ENCODE measurements around the gene ACTR3.

ACTR3 gene

GRCh38 chr2:113915082-113915819, 25.4 kb downstream of the ACTR3 start:
- Mint-ChIP-seq H3K4me3 (no peak overlapping the region), H3K27ac (no peak overlapping the region), H3K9me3 (peaks cover 8% of the 10 kb centered on the region), H3K27me3 (ENCODE audit: low read depth, poor library complexity) (no peaks in the 10 kb centered on the region), H3K36me3 (ENCODE audit: low read depth) (peaks cover 63% of the 10 kb centered on the region), H3K4me1 (no peaks in the 10 kb centered on the region)
- TF ChIP-seq CTCF (IDR thresholded peaks at IDR 0.05): no peak
- no peak for DNase-seq

- no peak for TF ChIP-seq CTCF (IDR thresholded peaks at IDR 0.05)
- Mint-ChIP-seq H3K4me1 (no peaks in the 10 kb centered on the region), H3K27me3 (ENCODE audit: low read depth, poor library complexity) (no peaks in the 10 kb centered on the region), H3K4me3 (no peak overlapping the region), H3K9me3 (no peaks in the 10 kb centered on the region), H3K36me3 (ENCODE audit: low read depth) (peaks cover 43% of the 10 kb centered on the region), H3K27ac (no peak overlapping the region)
- no peak for DNase-seq
These were observed 28.3 kb downstream of the ACTR3 start for GRCh38 chr2:113918229-113918628.

GRCh38 chr2:113920996-113921395, 31.1 kb downstream of the ACTR3 start:
- no peak for DNase-seq
- H3K36me3 Mint-ChIP-seq (ENCODE audit: low read depth): peaks cover 21% of the 10 kb centered on the region
- H3K9me3 Mint-ChIP-seq: no peaks in the 10 kb centered on the region
- H3K4me1 Mint-ChIP-seq: no peaks in the 10 kb centered on the region
- no peaks in the 10 kb centered on the region for H3K27me3 Mint-ChIP-seq (ENCODE audit: low read depth, poor library complexity)
- H3K27ac Mint-ChIP-seq: no peak overlapping the region
- H3K4me3 Mint-ChIP-seq: no peak overlapping the region
- TF ChIP-seq CTCF (IDR thresholded peaks at IDR 0.05): no peak

GRCh38 chr2:113922335-113922734, 32.4 kb downstream of the ACTR3 start:
- no peak overlapping the region for H3K27ac Mint-ChIP-seq
- H3K4me1 Mint-ChIP-seq: no peaks in the 10 kb centered on the region
- H3K36me3 Mint-ChIP-seq (ENCODE audit: low read depth): peaks cover 16% of the 10 kb centered on the region
- no peak for DNase-seq
- TF ChIP-seq CTCF (IDR thresholded peaks at IDR 0.05): no peak
- no peaks in the 10 kb centered on the region for H3K27me3 Mint-ChIP-seq (ENCODE audit: low read depth, poor library complexity)
- no peaks in the 10 kb centered on the region for H3K9me3 Mint-ChIP-seq
- H3K4me3 Mint-ChIP-seq: no peak overlapping the region

DNA sequence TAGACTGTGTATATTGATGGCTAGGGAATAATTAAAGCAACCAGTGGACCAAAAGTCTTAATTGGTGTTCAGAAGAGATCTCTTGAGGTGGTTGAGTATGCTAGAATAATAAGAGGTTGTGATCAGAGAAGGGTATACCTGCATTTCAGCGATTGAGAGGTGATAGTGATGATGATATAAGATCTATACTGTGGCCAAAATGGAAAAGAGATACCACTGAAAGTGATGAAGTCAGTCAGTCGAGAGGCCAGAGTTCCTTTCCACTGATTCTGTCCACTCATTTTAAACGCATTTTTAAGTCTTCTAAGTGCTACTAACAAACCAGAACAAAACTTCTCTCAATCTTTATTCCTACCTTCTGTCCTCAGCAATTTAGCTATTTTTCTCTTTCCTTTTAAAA, 32.9 kb downstream of the ACTR3 start:
- TF ChIP-seq CTCF (IDR thresholded peaks at IDR 0.05): no peak
- Mint-ChIP-seq H3K4me1 (no peaks in the 10 kb centered on the region), H3K36me3 (ENCODE audit: low read depth) (peaks cover 11% of the 10 kb centered on the region)

DNA sequence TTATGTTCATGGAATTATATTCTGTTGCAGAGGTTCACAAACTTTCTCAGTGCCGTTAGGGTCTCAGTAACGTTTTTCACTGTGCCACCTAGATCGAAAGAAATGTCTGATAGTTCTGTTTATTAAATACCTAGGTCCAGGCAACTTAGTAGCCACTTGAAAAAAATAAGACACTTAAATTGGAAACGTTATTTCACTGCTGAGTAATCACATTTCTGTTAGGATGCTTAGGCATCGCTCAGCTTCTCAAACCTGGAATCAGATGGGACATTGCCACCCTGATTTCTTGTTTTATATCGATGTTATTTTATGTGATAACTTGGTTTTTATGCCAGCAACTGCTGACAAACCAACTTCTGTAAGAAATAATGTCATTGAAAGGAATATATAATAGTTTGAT, 36.0 kb downstream of the ACTR3 start:
- Mint-ChIP-seq H3K36me3 (ENCODE audit: low read depth) (peaks cover 25% of the 10 kb centered on the region), H3K4me3 (no peak overlapping the region), H3K9me3 (no peaks in the 10 kb centered on the region), H3K27me3 (ENCODE audit: low read depth, poor library complexity) (no peaks in the 10 kb centered on the region), H3K27ac (peak overlapping the region; percentile 36), H3K4me1 (no peaks in the 10 kb centered on the region)
- no peak for DNase-seq
- TF ChIP-seq CTCF (IDR thresholded peaks at IDR 0.05): no peak

More for the DNA sequence above, 32.9 kb downstream of the ACTR3 start:
- H3K4me3 Mint-ChIP-seq: no peak overlapping the region
- DNase-seq: no peak
- H3K27ac Mint-ChIP-seq: no peak overlapping the region
- no peaks in the 10 kb centered on the region for H3K9me3 Mint-ChIP-seq
- no peaks in the 10 kb centered on the region for H3K27me3 Mint-ChIP-seq (ENCODE audit: low read depth, poor library complexity)
